HuH-7 (cell line): Measurements from ENCODE around the gene OR2AG1.

Experiments
- DNase-seq: peaks from one replicate; pipeline ENCODE4 v3.0.0; 2011; ENCODE audit warnings: low spot score

The OR2AG1 gene

DNA sequence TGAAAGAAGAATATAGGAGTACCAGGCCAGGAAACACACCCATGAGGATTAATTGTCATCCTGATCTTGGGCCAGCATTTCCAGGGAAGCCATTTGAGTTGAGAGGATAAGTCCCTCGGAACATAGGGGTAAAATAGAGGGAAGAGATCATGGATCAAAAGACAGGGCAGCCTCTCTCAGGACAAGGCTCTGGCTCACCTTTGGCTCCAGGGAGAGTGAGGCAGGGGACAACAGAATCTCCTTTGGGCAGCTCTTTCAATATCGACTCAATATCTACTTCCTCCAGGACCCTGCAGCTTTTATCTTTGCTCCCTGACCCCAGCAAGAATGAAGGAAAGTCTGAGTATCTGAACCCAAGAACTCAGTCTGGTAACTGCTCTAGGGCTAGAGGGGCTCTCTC is at the start of gene OR2AG1:
Gene OR2AG1, plus strand, starts transcription at position 301 of the 400 bp plus-strand sequence. CDS start 2,018 bp downstream, outside the sequence.
- no peak for DNase-seq

DNA sequence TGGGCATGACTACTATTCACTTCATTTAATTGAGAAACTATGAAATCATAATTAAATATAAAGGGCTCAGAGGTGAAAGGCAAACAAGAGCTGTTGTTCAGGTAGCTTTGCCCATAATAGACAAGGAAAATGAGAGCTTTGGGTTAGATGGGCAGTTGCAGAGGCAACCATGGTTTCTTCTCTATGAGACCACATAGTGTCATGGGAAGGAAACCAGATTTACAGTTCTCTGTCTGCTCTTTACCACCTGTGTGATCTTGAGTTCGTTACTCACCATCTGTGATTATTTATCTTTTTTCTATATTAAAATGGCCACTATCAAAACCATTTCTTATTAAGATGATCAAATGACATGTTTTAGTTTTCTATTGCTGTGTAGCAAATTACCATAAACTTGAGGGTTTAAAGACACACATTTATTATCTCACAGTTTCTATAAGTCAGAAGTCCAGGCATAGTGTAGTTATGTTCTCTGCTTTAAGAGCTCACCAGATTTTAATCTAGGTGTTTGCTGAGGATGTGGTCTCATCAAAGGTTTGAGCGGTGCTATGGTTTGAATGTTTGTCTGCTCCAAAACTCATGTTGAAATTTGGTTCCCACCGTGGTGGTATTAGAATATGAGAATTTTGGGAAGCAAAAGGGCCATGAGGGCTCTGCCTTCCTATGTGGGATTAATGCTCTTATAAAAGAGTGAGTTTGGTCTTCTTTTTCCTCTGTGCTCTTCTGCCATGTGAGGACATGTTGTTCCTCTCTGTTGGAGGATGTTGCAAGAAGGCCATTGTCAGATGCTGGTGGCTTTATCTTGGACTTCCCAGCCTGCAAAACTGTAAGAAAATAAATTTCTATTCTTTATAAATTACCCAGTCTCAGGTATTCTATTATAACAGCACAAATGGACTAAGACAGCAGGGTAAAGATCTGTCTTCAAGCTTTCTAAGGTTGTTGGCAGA is 49.2 kb upstream of the OR2AG1 start:
- no peak for DNase-seq

DNA sequence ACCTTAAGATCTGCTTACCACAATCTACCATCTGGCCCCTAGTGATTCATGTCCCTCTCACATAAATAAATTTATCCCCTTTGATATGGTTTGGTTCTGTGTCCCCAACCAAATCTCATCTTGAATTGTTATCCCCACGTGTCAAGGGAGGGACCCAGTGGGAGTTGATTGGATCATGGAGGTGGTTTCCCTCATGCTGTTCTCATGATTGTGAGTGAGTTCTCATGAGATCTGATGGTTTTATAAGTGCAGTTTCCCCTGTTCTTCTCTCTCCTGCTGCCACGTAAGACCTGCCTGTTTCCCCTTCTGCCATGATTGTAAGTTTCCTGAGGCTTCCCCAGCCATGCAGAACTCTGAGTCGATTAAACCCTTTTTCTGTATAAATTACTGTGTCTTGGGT is 48.2 kb upstream of the OR2AG1 start:
- DNase-seq, result no peak

GRCh38 chr11:6735306-6735705 is 47.5 kb upstream of the OR2AG1 start:
- DNase-seq, result no peak

DNA sequence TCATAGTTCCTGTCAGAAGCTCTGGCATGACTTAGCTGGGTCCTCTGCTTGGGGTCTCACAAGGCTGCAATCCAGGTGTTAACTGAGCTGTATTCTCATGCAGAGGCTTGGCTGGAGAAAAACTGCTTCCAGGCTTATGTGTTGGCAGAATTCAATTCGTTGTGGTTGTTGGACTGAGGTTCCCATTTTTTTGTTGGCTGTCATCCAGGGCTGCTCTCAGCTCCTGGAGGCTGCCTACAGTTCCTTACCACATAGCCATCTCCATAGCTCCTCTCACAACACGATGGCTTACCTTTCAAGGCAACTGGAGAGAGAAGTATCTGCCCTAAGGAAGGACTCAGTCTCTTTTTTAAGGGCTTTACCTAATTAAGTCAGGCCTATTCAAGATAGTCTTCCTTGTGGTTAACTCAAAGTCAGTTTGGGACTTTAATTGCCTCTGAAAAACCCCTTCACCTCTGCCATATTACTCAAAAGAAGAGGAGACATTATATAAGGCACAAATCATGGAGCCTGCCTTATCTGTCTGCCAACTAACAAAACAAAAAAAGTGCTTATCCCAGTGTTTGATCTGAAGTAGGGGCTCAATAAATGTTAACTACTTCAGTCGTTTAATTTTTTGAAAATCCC is 46.2 kb upstream of the OR2AG1 start:
- no peak for DNase-seq

DNA sequence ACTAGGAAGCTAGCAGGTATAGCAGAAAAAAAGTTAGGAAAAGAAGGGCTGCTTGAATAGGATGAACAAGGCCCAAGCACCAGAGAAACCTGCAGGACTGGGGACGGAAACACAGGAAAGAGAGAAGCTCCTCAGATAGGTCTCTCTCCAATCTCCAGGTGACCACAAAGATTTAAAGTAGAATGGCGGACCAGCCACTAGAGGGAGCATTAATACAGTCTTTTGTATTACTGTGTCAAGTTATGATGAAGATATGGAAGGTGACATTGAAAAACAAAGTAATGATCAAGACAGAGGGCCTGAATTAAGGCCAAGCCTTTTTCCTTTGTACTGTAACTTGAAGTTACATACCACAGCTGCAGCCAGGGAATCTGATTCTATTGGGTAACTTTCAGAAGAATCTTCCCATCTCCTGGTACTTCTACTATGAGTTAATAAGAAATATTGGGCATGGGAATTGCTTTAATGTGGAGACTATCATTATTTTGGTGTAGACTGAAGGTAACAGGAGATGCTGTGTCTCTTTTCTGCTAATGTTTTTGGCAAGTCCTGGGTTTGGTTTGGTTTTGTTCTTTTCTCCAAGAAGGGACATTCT is 44.9 kb upstream of the OR2AG1 start:
- DNase-seq, result peak; percentile 41

GRCh38 chr11:6738590-6738989 is 44.2 kb upstream of the OR2AG1 start:
- no peak for DNase-seq

- no peak for DNase-seq
Measured at GRCh38 chr11:6742260-6742659, 40.6 kb upstream of the OR2AG1 start.

GRCh38 chr11:6745018-6745417 is 37.8 kb upstream of the OR2AG1 start:
- no peak for DNase-seq

- no peak for DNase-seq
Measured at GRCh38 chr11:6745465-6746015, 37.3 kb upstream of the OR2AG1 start.

GRCh38 chr11:6746086-6746618 is 36.7 kb upstream of the OR2AG1 start:
- DNase-seq, result no peak

GRCh38 chr11:6746626-6747025 is 36.2 kb upstream of the OR2AG1 start:
- DNase-seq, result no peak

DNA sequence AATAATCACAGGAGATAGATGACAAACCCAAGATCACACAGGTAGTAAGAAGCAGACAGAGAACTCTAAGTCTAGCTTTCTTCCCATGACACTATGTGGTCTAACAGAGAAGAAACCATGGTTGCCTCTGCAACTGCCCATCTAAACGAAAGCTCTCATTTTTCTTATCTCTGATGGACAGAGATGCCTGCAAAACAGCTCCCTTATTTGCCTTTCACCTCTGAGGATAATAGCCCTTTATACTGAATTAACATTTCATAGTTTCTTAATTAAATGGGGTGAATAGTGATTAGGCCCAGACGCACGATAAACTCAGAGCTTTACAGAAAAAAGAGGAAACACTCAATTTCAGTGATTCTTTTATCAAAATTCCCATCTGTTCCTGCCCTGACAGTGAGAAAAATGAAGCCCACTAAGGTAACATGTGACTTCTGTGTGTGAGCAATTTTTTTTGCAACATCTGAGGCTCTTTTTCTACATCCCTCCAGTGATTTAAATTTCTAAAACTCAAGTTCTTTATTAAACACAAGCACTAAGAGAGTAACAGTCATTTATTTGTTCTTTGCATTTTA is 35.6 kb upstream of the OR2AG1 start:
- no peak for DNase-seq

DNA sequence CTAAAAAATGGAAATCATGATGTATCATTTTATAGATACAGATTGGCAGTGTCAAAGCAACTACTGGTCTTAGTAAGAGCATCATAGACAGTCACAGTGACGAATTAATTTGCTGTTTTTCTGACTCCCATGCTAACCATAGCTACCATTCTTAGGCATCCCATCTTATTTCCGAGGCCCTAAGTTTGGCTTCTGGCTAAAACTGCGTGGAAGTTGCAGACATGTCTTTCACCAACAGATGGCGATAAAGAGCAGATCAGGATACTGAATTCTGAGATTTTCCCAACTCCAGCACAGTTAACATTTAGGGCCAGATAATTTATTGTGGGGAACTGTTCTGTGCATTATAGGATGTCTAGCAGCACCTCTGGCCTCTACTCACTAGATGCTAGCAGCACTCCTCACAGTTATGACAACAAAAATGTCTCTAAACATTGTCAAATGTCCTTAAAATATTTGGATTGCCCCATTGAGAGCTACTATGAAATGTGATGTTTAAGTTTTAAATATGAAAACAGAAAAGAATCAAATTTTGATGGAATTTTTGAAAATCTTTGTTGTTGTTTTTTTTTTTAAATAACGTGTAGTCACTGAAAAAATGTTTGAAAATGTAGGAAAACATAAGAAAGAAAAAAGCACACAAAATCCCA is 27.4 kb upstream of the OR2AG1 start:
- DNase-seq, result peak; percentile 18

- DNase-seq, result no peak
Measured at GRCh38 chr11:6755953-6756347, 26.9 kb upstream of the OR2AG1 start.

- peak; percentile 32 for DNase-seq
Measured at GRCh38 chr11:6757373-6757967, 25.4 kb upstream of the OR2AG1 start.

- DNase-seq, result no peak
Measured at GRCh38 chr11:6771926-6772893, 10.6 kb upstream of the OR2AG1 start, which contains the start of gene OR2AG2. OR2AG2 (minus strand) TSS chr11:6771976; CDS start chr11:6768957, 3,019 bp downstream.

- no peak for DNase-seq
Measured at GRCh38 chr11:6778518-6778917, 4.3 kb upstream of the OR2AG1 start.

DNA sequence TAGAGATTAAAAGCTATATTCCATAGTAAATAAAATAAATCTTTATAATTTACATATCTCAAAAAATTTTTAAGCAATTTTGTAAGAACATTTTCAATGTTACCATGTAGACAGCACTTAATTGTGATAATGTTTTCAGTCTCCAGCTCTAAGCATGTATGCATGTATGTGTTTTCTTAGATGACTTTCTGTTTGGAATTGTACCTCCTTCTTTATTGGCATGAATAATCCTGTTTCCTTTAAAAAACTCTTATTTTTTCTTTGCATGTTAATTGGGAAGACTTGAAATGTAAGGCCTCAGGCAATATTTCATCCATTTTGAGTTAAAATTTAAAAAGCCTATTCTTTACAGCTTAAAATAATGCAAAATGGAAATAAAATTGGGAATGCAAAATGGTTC is 2.0 kb upstream of the OR2AG1 start:
- DNase-seq, result no peak

- DNase-seq, result no peak
Measured at GRCh38 chr11:6790546-6790945, 7.7 kb downstream of the OR2AG1 start.
